Activated gamma-delta T cell treated with Interleukin-2 at 50 U/mL for 16 hours (primary cell): ENCODE measurements around the gene FLOT2.
A peak's percentile ranks its signal among the peaks of the same experiment; 100 is the strongest.
"Not testable (repeated sequence)": the region's sequence is repeated elsewhere in the genome, so short reads cannot be mapped to it uniquely, and the experiment has no call there.

Experiments used
- DNase-seq: peaks from one replicate; pipeline ENCODE4 v3.0.0-alpha.2; 2020

FLOT2 gene

GRCh38 chr17:28916302-28916934, 18.9 kb upstream of the FLOT2 start:
- peak; percentile 40 for DNase-seq

GRCh38 chr17:28912938-28913333, 15.4 kb upstream of the FLOT2 start:
- DNase-seq = no peak

GRCh38 chr17:28912281-28912937, 14.9 kb upstream of the FLOT2 start:
- DNase-seq = no peak

GRCh38 chr17:28911411-28912045, 14.0 kb upstream of the FLOT2 start:
- no peak for DNase-seq

- DNase-seq = no peak
Measured at GRCh38 chr17:28910534-28910933, 13.0 kb upstream of the FLOT2 start.

GRCh38 chr17:28908640-28909167, 11.2 kb upstream of the FLOT2 start:
- no peak for DNase-seq

GRCh38 chr17:28907709-28908475, 10.4 kb upstream of the FLOT2 start:
- DNase-seq = no peak

- no peak for DNase-seq
Measured at GRCh38 chr17:28906706-28907438, 9.3 kb upstream of the FLOT2 start.

- no peak for DNase-seq
Measured at GRCh38 chr17:28906276-28906675, 8.7 kb upstream of the FLOT2 start.

- DNase-seq = no peak
Measured at GRCh38 chr17:28904800-28905199, 7.3 kb upstream of the FLOT2 start.

- DNase-seq = not testable (repeated sequence)
Measured at GRCh38 chr17:28903546-28903841, 6.0 kb upstream of the FLOT2 start.

GRCh38 chr17:28902819-28903545, 5.4 kb upstream of the FLOT2 start, which contains the start of gene DHRS13:
DHRS13 (minus strand) TSS chr17:28903079; CDS start chr17:28902944, 135 bp downstream.
- DNase-seq = peak; percentile 92

GRCh38 chr17:28901866-28902818, 4.6 kb upstream of the FLOT2 start:
- DNase-seq = peak; percentile 42

- no peak for DNase-seq
Measured at GRCh38 chr17:28900986-28901726, 3.6 kb upstream of the FLOT2 start.

GRCh38 chr17:28899212-28899815, 1.8 kb upstream of the FLOT2 start:
- DNase-seq = no peak

- no peak for DNase-seq
Measured at GRCh38 chr17:28898527-28898955, 1.0 kb upstream of the FLOT2 start.

- peak; percentile 37 for DNase-seq
Measured at GRCh38 chr17:28897769-28898526, 415 bp upstream of the FLOT2 start.

- DNase-seq = no peak
Measured at GRCh38 chr17:28896491-28896883, 1.0 kb downstream of the FLOT2 start.
